SU-DHL-6 (cell line): ENCODE results near the gene SYCN.

ENCODE experiments used
- H2AFZ ChIP-seq: fragments of 200-600 bp; sonication (generic); 2 replicates; pipeline ENCODE4 v1.6.1; 2014; ENCODE audit warnings: low read depth, mild to moderate bottlenecking, moderate library complexity, mixed read lengths, antibody characterized with exemption, low read length; ENCODE audit not compliant: severe bottlenecking
- H3F3A ChIP-seq: fragments of 200-600 bp; shearing (Covaris generic); 2 replicates; pipeline ENCODE4 v1.6.0; 2016; ENCODE audit warnings: antibody characterized with exemption, mild to moderate bottlenecking; ENCODE audit not compliant: insufficient read depth
- H3K27ac ChIP-seq: fragments of 200-600 bp; sonication (generic); 2 replicates; pipeline ENCODE4 v1.5.1; 2016; ENCODE audit warnings: low read depth, mild to moderate bottlenecking, low read length, moderate library complexity, mixed read lengths
- H3K27me3 ChIP-seq: fragments of 200-600 bp; sonication (generic), shearing (Covaris generic); 2 replicates; pipeline ENCODE4 v1.6.0; 2014; ENCODE audit warnings: mild to moderate bottlenecking, low read length
- H3K36me3 ChIP-seq: fragments of 200-600 bp; sonication (generic); 2 replicates; pipeline ENCODE4 v1.6.1; 2014; ENCODE audit warnings: mild to moderate bottlenecking, low read length, mixed read lengths
- H3K4me2 ChIP-seq: fragments of 300-600, 200-600 bp; shearing (Covaris generic), sonication (generic); 2 replicates; pipeline ENCODE4 v1.6.0; 2014; ENCODE audit warnings: low read length, low read depth, mild to moderate bottlenecking; ENCODE audit not compliant: poor library complexity, severe bottlenecking
- H3K4me3 ChIP-seq: fragments of 200-600 bp; sonication (generic); 2 replicates; pipeline ENCODE4 v1.5.1; 2014; ENCODE audit warnings: antibody characterized with exemption, low read length, mild to moderate bottlenecking, mixed read lengths; ENCODE audit not compliant: insufficient read depth, poor library complexity, severe bottlenecking
- H3K79me2 ChIP-seq: fragments of 200-600 bp; sonication (generic); 2 replicates; pipeline ENCODE4 v1.6.1; 2014; ENCODE audit warnings: mild to moderate bottlenecking, low read length, moderate library complexity; ENCODE audit not compliant: insufficient read depth
- H3K9ac ChIP-seq: fragments of 200-600 bp; sonication (generic); 2 replicates; pipeline ENCODE4 v1.7.0; 2014; ENCODE audit warnings: mild to moderate bottlenecking, low read length
- H3K9me2 ChIP-seq: fragments of 200-600 bp; sonication (generic); replicated peaks from 2 replicates; pipeline ENCODE4 v1.6.1; 2014; ENCODE audit warnings: low read length; ENCODE audit not compliant: insufficient read depth
- H3K9me3 ChIP-seq: fragments of 200-600 bp; sonication (generic); 2 replicates; pipeline ENCODE4 v1.6.1; 2014; ENCODE audit warnings: low read length, mixed read lengths; ENCODE audit not compliant: insufficient read depth
- H4K20me1 ChIP-seq: fragments of 200-600 bp; sonication (generic); 2 replicates; pipeline ENCODE4 v1.6.1; 2014; ENCODE audit warnings: low read depth, mild to moderate bottlenecking, antibody characterized with exemption, low read length, moderate library complexity, mixed read lengths
- EZH2phosphoT487 ChIP-seq: fragments of 200-600 bp; sonication (generic), shearing (Covaris generic); conservative IDR thresholded peaks from 2 replicates; pipeline ENCODE4 v1.6.1; 2018; ENCODE audit warnings: mild to moderate bottlenecking, antibody characterized with exemption, low read length, moderate library complexity, mixed read lengths
- TF ChIP-seq, protein P1 (sequence below): fragments of 200-600 bp; sonication (generic); IDR thresholded peaks from one replicate; pipeline ENCODE4 v1.5.1; 2017; ENCODE audit warnings: antibody characterized with exemption, mild to moderate bottlenecking, low read length, moderate library complexity; ENCODE audit not compliant: insufficient read depth, poor library complexity, severe bottlenecking

SYCN gene

GRCh38 chr19:39251846-39252245 lies 47.8 kb upstream of the SYCN start:
- H3F3A ChIP-seq: no peaks in the 10 kb centered on the region
- H3K27me3 ChIP-seq: no peaks in the 10 kb centered on the region
- H3K36me3 ChIP-seq: no peaks in the 10 kb centered on the region
- no peak overlapping the region for H3K27ac ChIP-seq
- no peaks in the 10 kb centered on the region for H3K79me2 ChIP-seq
- no peak overlapping the region for H3K9ac ChIP-seq
- no peak overlapping the region for H2AFZ ChIP-seq
- H3K9me3 ChIP-seq: no peaks in the 10 kb centered on the region
- H3K4me2 ChIP-seq: no peak overlapping the region
- no peaks in the 10 kb centered on the region for H3K9me2 ChIP-seq
- no peak overlapping the region for H3K4me3 ChIP-seq
- H4K20me1 ChIP-seq: no peaks in the 10 kb centered on the region
- TF ChIP-seq EZH2phosphoT487: no peak
- TF ChIP-seq, protein P1, sequence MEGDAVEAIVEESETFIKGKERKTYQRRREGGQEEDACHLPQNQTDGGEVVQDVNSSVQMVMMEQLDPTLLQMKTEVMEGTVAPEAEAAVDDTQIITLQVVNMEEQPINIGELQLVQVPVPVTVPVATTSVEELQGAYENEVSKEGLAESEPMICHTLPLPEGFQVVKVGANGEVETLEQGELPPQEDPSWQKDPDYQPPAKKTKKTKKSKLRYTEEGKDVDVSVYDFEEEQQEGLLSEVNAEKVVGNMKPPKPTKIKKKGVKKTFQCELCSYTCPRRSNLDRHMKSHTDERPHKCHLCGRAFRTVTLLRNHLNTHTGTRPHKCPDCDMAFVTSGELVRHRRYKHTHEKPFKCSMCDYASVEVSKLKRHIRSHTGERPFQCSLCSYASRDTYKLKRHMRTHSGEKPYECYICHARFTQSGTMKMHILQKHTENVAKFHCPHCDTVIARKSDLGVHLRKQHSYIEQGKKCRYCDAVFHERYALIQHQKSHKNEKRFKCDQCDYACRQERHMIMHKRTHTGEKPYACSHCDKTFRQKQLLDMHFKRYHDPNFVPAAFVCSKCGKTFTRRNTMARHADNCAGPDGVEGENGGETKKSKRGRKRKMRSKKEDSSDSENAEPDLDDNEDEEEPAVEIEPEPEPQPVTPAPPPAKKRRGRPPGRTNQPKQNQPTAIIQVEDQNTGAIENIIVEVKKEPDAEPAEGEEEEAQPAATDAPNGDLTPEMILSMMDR: no peak

- Histone ChIP-seq H3K36me3 (no peaks in the 10 kb centered on the region), H3K27ac (no peak overlapping the region), H3K79me2 (no peaks in the 10 kb centered on the region), H3K9ac (no peak overlapping the region), H4K20me1 (no peaks in the 10 kb centered on the region), H3F3A (no peaks in the 10 kb centered on the region), H2AFZ (no peak overlapping the region), H3K4me3 (no peak overlapping the region), H3K9me3 (no peaks in the 10 kb centered on the region), H3K27me3 (no peaks in the 10 kb centered on the region), H3K4me2 (no peak overlapping the region), H3K9me2 (no peaks in the 10 kb centered on the region)
- TF ChIP-seq, protein P1: no peak
- TF ChIP-seq EZH2phosphoT487: no peak
These were observed 47.0 kb upstream of the SYCN start for GRCh38 chr19:39251081-39251480.

- Histone ChIP-seq H3K9me3 (no peaks in the 10 kb centered on the region), H3K9ac (no peak within 1 kb of the TSS), H2AFZ (no peak within 1 kb of the TSS), H3K27me3 (no peaks in the 10 kb centered on the region), H3K4me3 (no peak within 1 kb of the TSS), H3K9me2 (no peaks in the 10 kb centered on the region), H3K27ac (no peak within 1 kb of the TSS), H4K20me1 (no peaks in the 10 kb centered on the region), H3K79me2 (no peaks in the 10 kb centered on the region), H3F3A (no peaks in the 10 kb centered on the region), H3K4me2 (no peak within 1 kb of the TSS), H3K36me3 (no peaks in the 10 kb centered on the region)
- TF ChIP-seq, protein P1: no peak
- TF ChIP-seq EZH2phosphoT487: no peak
These were observed 44.7 kb upstream of the SYCN start, which contains the start of gene IFNL4 for GRCh38 chr19:39248806-39249205. IFNL4 (minus strand) TSS chr19:39248856.
